ENCODE results near the gene MYL10.

- TF ChIP-seq CTCF (IDR thresholded peaks at IDR 0.05; ENCODE audit: low read depth, low read length) (no peak), POLR2A (IDR thresholded peaks at IDR 0.05; ENCODE audit: extremely low read depth, insufficient read length) (no peak)
Measured at GRCh38 chr7:101598422-101598985, 30.6 kb downstream of the MYL10 start.

All from NB4 (cell line).